ENCODE data around the gene CLASP2.
"Not testable (repeated sequence)": the region's sequence is repeated elsewhere in the genome, so short reads cannot be mapped to it uniquely, and the experiment has no call there.

The CLASP2 gene

DNA sequence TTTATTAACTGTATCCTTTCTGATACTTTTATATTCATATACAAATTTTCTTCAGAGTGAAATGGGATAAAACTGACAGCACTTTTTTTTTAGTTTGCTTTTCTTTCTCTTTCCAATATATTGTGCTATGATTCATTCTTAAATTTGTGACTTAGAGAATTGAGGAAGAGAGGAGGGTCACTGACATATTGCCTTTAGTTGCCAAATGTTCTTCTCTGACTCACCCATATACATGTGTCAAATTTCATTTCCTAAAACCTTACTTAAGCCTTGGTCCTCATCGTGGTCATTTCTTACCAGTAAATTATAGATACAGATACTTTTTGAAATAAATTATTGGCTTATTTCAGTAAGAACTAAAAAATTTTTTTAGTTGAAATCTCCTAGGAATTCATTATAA, 53.9 kb downstream of the CLASP2 start:
- DNase-seq, result no peak
- Mint-ChIP-seq H3K4me3 (no peak overlapping the region), H3K36me3 (peaks cover 15% of the 10 kb centered on the region), H3K27ac (no peak overlapping the region), H3K9me3 (no peaks in the 10 kb centered on the region), H3K4me1 (peaks cover 13% of the 10 kb centered on the region), H3K27me3 (no peaks in the 10 kb centered on the region)
- CTCF ChIA-PET, result no interaction called here

- Mint-ChIP-seq H3K4me3 (no peak overlapping the region), H3K9me3 (no peaks in the 10 kb centered on the region), H3K27me3 (no peaks in the 10 kb centered on the region), H3K4me1 (peaks cover 20% of the 10 kb centered on the region), H3K36me3 (peaks cover 11% of the 10 kb centered on the region), H3K27ac (no peak overlapping the region)
- no peak for DNase-seq
- CTCF ChIA-PET, result no interaction called here
These were observed 55.0 kb downstream of the CLASP2 start for GRCh38 chr3:33663042-33663441.

GRCh38 chr3:33659856-33660434, 58.1 kb downstream of the CLASP2 start:
- no peak overlapping the region for H3K27ac Mint-ChIP-seq
- peaks cover 8% of the 10 kb centered on the region for H3K36me3 Mint-ChIP-seq
- no peaks in the 10 kb centered on the region for H3K27me3 Mint-ChIP-seq
- no peak for DNase-seq
- no peaks in the 10 kb centered on the region for H3K9me3 Mint-ChIP-seq
- H3K4me3 Mint-ChIP-seq, result no peak overlapping the region
- CTCF ChIA-PET, result interaction anchor here (1.5 kb wide), 1 partner anchor 13 kb away, joined by 3 read pairs; no protein-coding TSS in a partner anchor
- peaks cover 20% of the 10 kb centered on the region for H3K4me1 Mint-ChIP-seq

GRCh38 chr3:33658991-33659848, 58.8 kb downstream of the CLASP2 start:
- Mint-ChIP-seq H3K4me1 (peaks cover 20% of the 10 kb centered on the region), H3K4me3 (peak overlapping the region; percentile 59), H3K36me3 (peaks cover 8% of the 10 kb centered on the region), H3K27ac (no peak overlapping the region), H3K27me3 (no peaks in the 10 kb centered on the region), H3K9me3 (no peaks in the 10 kb centered on the region)
- CTCF ChIA-PET, result interaction anchor here (1.5 kb wide), 1 partner anchor 12 kb away, joined by 3 read pairs; no protein-coding TSS in a partner anchor
- DNase-seq, result peak; percentile 37

DNA sequence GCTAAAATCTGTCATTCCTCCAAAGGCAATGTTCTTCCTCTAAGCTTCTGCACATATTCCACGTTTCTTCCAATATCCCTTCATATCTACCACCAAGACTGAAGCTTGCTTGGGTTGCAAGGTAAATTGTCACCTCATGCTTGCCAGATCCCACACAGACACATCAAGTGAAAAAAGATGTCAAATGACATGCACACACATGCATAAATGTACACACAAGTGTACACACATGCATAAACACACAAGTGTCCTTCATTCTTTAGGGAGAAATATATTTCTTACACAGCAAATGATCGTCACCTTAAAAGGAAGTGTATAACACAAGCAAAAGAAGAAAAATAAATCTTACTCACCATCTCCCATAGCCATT, 59.4 kb downstream of the CLASP2 start:
- CTCF ChIA-PET, result interaction anchor here (1.5 kb wide), 1 partner anchor 12 kb away, joined by 3 read pairs; no protein-coding TSS in a partner anchor
- Mint-ChIP-seq H3K4me1 (peaks cover 20% of the 10 kb centered on the region), H3K9me3 (no peaks in the 10 kb centered on the region), H3K27me3 (no peaks in the 10 kb centered on the region), H3K36me3 (peaks cover 8% of the 10 kb centered on the region), H3K4me3 (peak overlapping the region; percentile 59), H3K27ac (no peak overlapping the region)
- no peak for DNase-seq

DNA sequence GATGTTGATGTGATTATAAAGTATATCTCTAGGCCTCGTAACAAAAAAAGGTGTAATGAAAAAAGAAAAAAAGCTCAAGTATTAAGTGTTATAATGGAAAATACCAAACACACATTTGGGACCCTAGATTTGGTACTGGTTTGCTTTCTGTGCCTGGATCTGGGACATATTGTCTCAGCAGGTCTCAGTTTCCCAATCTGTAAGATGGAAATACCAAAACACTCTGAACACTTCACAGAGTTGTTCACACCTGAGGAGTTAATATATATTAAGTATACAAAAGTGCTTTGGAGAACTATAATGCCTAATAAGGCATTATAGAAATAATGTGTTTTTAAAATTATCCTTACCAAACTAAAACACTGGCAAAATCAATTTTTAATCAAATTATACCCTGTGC, 60.0 kb downstream of the CLASP2 start:
- H3K4me3 Mint-ChIP-seq, result no peak overlapping the region
- peaks cover 20% of the 10 kb centered on the region for H3K4me1 Mint-ChIP-seq
- CTCF ChIA-PET, result no interaction called here
- no peak overlapping the region for H3K27ac Mint-ChIP-seq
- no peaks in the 10 kb centered on the region for H3K9me3 Mint-ChIP-seq
- DNase-seq, result no peak
- no peaks in the 10 kb centered on the region for H3K27me3 Mint-ChIP-seq
- H3K36me3 Mint-ChIP-seq, result peaks cover 8% of the 10 kb centered on the region

DNA sequence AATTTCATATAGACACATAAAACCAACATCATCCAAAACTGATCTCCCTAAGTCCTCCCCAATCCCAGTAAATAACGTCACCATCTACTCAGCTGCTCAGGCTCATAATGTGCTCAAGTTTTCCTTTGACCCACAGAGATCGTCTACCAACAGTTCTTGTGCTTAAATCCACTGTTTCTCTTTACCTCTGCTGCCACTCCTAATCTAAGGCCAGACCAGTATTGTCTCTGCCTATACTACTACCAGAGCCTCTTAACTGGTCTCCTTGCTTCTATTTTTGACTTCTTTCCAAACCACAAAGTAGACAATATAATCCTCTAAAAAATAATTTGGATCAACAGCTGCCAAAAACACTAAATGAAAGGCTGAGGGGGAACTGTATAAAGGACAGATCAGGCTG, 65.3 kb downstream of the CLASP2 start:
- Mint-ChIP-seq H3K9me3 (no peaks in the 10 kb centered on the region), H3K4me1 (no peaks in the 10 kb centered on the region), H3K36me3 (no peaks in the 10 kb centered on the region), H3K4me3 (no peak overlapping the region), H3K27ac (no peak overlapping the region), H3K27me3 (no peaks in the 10 kb centered on the region)
- CTCF ChIA-PET, result no interaction called here
- no peak for DNase-seq

DNA sequence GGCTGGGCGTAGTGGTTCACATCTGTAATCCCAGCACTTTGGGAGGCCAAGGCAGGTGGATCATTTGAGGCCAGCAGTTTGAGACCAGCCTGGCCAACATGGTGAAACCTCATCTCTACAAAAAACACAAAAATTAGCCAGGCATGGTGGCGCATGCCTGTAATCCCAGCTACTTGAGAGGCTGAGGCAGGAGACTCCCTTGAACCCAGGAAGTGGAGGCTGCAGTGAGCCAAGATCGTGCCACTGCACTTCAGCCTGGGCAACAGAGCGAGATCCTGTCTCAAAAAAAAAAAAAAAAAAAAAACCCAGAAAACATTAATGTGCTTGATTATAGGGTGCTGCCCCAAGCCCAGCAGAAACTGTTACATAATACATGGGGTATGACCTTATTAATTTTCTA, 67.0 kb downstream of the CLASP2 start:
- H3K4me1 Mint-ChIP-seq, H3K9me3 Mint-ChIP-seq, H3K36me3 Mint-ChIP-seq, H3K4me3 Mint-ChIP-seq, H3K27me3 Mint-ChIP-seq, H3K27ac Mint-ChIP-seq, CTCF ChIA-PET, DNase-seq: not testable (repeated sequence)

DNA sequence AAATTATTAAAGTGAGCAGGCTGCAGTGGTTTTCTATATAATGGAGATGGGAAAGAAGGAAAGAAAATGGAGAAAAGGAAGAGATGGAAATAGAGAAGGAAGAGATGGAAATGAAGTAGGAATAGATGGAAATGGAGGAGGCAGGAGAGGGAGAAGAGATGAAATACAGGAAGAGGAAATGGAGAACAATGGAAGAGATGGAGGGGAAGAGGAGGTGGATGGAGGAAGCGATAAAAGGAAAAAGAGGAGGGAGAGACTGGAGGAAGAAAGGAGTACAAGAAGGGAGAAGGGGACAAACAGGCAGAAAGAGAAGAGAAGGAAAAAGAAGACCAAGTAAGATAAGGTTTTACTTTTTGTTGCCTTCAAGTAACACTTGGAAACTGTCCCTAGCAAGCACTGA, 67.6 kb downstream of the CLASP2 start:
- Mint-ChIP-seq H3K36me3 (no peaks in the 10 kb centered on the region), H3K27ac (no peak overlapping the region), H3K4me3 (no peak overlapping the region), H3K4me1 (peaks cover 4% of the 10 kb centered on the region), H3K9me3 (no peaks in the 10 kb centered on the region), H3K27me3 (no peaks in the 10 kb centered on the region)
- CTCF ChIA-PET, result no interaction called here
- no peak for DNase-seq

DNA sequence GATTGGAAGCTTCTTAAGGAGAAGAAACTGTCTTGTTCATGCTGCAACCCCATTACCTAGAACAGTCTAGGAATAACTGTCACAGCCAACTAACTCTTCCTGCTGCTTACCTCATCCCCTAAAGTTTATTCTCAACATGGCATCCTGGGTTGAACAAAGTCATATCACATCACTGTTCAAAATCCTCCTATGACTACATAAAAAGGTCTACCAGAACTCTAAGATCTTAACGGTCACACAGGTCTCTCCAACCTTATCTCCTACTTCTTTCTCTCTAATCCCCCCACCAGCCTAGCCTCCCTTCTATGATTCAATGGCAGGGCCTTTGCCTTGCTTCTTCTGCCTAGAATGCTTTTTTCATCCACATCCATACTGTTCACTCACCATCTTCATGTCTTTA, 69.3 kb downstream of the CLASP2 start:
- CTCF ChIA-PET, result no interaction called here
- H3K9me3 Mint-ChIP-seq, result no peaks in the 10 kb centered on the region
- H3K27ac Mint-ChIP-seq, result no peak overlapping the region
- peaks cover 6% of the 10 kb centered on the region for H3K36me3 Mint-ChIP-seq
- DNase-seq, result no peak
- peaks cover 9% of the 10 kb centered on the region for H3K4me1 Mint-ChIP-seq
- H3K27me3 Mint-ChIP-seq, result no peaks in the 10 kb centered on the region
- no peak overlapping the region for H3K4me3 Mint-ChIP-seq

DNA sequence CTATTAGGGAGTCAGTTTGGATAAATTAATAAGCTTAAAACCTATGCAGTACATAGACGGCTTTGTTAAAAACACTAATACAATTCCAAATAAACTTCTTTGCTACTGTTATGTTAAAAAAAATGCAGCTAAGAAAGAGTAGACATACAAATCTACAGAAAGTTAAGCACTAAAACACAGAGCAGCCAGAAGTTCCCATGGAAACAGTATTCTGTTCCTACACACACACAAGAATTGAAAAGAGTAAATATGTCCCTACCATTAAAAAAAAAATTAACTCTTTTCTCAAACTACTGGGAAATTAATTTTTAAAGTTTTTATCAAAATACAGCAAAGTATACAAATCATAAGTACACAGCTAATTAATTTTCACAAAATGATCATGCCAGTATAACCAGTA, 71.6 kb downstream of the CLASP2 start:
- Mint-ChIP-seq H3K9me3 (no peaks in the 10 kb centered on the region), H3K27ac (no peak overlapping the region), H3K4me1 (peaks cover 9% of the 10 kb centered on the region), H3K27me3 (no peaks in the 10 kb centered on the region), H3K4me3 (no peak overlapping the region), H3K36me3 (peaks cover 7% of the 10 kb centered on the region)
- CTCF ChIA-PET, result interaction anchor here (1.4 kb wide), 1 partner anchor 13 kb away, joined by 3 read pairs; no protein-coding TSS in a partner anchor
- DNase-seq, result no peak

DNA sequence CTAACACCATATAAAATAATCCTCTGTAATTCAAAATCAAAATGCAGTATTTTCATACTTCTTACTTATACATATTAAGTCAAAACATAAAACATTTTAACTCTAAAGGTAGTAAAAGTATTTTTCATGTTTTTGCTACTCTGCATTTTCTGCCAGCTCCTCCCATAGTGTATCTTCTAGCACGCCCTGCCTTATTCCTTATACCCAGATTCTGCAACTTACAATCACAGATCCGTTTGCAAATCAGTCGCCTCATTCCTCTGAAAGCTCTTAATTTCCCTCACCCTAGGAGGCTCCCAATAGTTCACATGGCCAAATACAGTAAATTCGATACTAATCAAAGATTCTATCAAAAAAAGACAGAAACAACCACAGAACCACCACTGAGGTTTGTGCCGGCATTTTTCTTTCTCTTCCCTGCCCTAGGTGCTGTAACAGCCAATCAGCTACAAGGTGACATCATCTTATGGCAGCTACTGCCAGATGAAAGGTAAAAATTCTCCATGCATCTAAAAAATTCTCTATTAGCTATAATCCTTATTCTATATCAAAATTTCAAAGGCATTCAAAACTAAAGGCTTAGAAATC, 72.9 kb downstream of the CLASP2 start:
- Mint-ChIP-seq H3K27ac (no peak overlapping the region), H3K4me1 (peaks cover 9% of the 10 kb centered on the region), H3K9me3 (no peaks in the 10 kb centered on the region), H3K27me3 (no peaks in the 10 kb centered on the region), H3K36me3 (peaks cover 7% of the 10 kb centered on the region), H3K4me3 (peak overlapping the region; percentile 8)
- DNase-seq, result peak; percentile 50
- CTCF ChIA-PET, result interaction anchor here (0.6 to 1.9 kb wide), 4 partner anchors 131 to 514 kb away, joined by 3 to 4 read pairs (median 3); no protein-coding TSS in a partner anchor

GRCh38 chr3:33644582-33644981, 73.5 kb downstream of the CLASP2 start:
- no peaks in the 10 kb centered on the region for H3K27me3 Mint-ChIP-seq
- DNase-seq, result no peak
- peaks cover 7% of the 10 kb centered on the region for H3K36me3 Mint-ChIP-seq
- H3K27ac Mint-ChIP-seq, result no peak overlapping the region
- no peaks in the 10 kb centered on the region for H3K9me3 Mint-ChIP-seq
- CTCF ChIA-PET, result interaction anchor here (0.6 to 1.9 kb wide), 4 partner anchors 132 to 513 kb away, joined by 3 to 4 read pairs (median 3); no protein-coding TSS in a partner anchor
- no peak overlapping the region for H3K4me3 Mint-ChIP-seq
- H3K4me1 Mint-ChIP-seq, result peaks cover 12% of the 10 kb centered on the region

DNA sequence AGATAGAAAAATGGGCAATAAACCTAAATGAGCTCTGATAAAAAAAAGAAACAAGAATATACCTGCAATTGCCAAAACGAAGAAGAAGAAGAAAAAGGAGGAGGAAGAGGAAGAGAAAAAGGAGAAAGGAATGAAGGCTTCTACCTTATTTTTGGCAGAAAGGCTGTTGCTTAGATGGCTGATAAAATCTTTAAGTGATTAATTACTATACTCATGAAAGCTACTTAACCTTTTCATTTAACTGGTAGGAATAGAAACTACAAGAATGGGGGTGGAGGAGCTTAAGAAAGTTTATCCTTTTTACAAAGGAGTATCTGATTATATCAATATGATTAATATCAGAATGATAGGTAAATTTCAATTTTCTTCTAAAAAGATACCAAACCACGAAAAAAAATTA, 75.2 kb downstream of the CLASP2 start:
- H3K36me3 Mint-ChIP-seq, result peaks cover 7% of the 10 kb centered on the region
- H3K4me1 Mint-ChIP-seq, result peaks cover 12% of the 10 kb centered on the region
- CTCF ChIA-PET, result interaction anchor here (0.9 kb wide), 1 partner anchor 144 kb away, joined by 3 read pairs; no protein-coding TSS in a partner anchor
- H3K9me3 Mint-ChIP-seq, result no peaks in the 10 kb centered on the region
- H3K4me3 Mint-ChIP-seq, result no peak overlapping the region
- no peak overlapping the region for H3K27ac Mint-ChIP-seq
- no peaks in the 10 kb centered on the region for H3K27me3 Mint-ChIP-seq
- no peak for DNase-seq

Measured in activated naive CD4-positive, alpha-beta T cell treated with anti-CD3 and anti-CD28 coated beads, Interleukin-2, amount 10 ng/mL, durations not matched to agents 7 days and 5 days (primary cell).